Mucosa of stomach (tissue), 1 donor: ENCODE results near the gene LRP5.

Experiments used
- H3K27me3 ChIP-seq: one replicate; pipeline ENCODE4 v1.7.0; 2013; ENCODE audit warnings: mild to moderate bottlenecking, low read length; ENCODE audit not compliant: control insufficient read depth, insufficient read depth
- H3K36me3 ChIP-seq: one replicate; pipeline ENCODE4 v1.7.0; 2013; ENCODE audit warnings: low read length; ENCODE audit not compliant: control insufficient read depth, insufficient read depth
- H3K4me1 ChIP-seq: one replicate; pipeline ENCODE4 v1.7.0; 2013; ENCODE audit warnings: mild to moderate bottlenecking, low read length; ENCODE audit not compliant: control insufficient read depth, insufficient read depth
- H3K4me3 ChIP-seq: one replicate; pipeline ENCODE4 v1.7.0; 2013; ENCODE audit warnings: low read length
- H3K9ac ChIP-seq: one replicate; pipeline ENCODE4 v1.7.0; 2013; ENCODE audit warnings: mild to moderate bottlenecking, low read length, moderate library complexity
- H3K9me3 ChIP-seq: one replicate; pipeline ENCODE4 v1.7.0; 2013; ENCODE audit warnings: mild to moderate bottlenecking, low read length, moderate library complexity; ENCODE audit not compliant: control insufficient read depth
- donor health status: Pancreatic carcinoma.

LRP5 gene

GRCh38 chr11:68373189-68373814 is 60.9 kb downstream of the LRP5 start:
- Histone ChIP-seq H3K27me3 (no peaks in the 10 kb centered on the region), H3K4me3 (no peak overlapping the region), H3K9ac (no peak overlapping the region), H3K36me3 (no peaks in the 10 kb centered on the region), H3K9me3 (no peaks in the 10 kb centered on the region), H3K4me1 (peaks cover 44% of the 10 kb centered on the region)

GRCh38 chr11:68373815-68374501 is 61.6 kb downstream of the LRP5 start:
- H3K4me1 ChIP-seq: peaks cover 47% of the 10 kb centered on the region
- H3K4me3 ChIP-seq: no peak overlapping the region
- no peaks in the 10 kb centered on the region for H3K27me3 ChIP-seq
- no peaks in the 10 kb centered on the region for H3K36me3 ChIP-seq
- peak overlapping the region; percentile 28 for H3K9ac ChIP-seq
- no peaks in the 10 kb centered on the region for H3K9me3 ChIP-seq

- Histone ChIP-seq H3K27me3 (no peaks in the 10 kb centered on the region), H3K9me3 (no peaks in the 10 kb centered on the region), H3K4me3 (no peak overlapping the region), H3K4me1 (peaks cover 53% of the 10 kb centered on the region), H3K36me3 (no peaks in the 10 kb centered on the region), H3K9ac (no peak overlapping the region)
Measured at GRCh38 chr11:68374531-68374930, 62.1 kb downstream of the LRP5 start.

GRCh38 chr11:68375337-68375736 is 62.9 kb downstream of the LRP5 start:
- Histone ChIP-seq H3K27me3 (no peaks in the 10 kb centered on the region), H3K4me3 (no peak overlapping the region), H3K9me3 (no peaks in the 10 kb centered on the region), H3K9ac (no peak overlapping the region), H3K4me1 (peaks cover 54% of the 10 kb centered on the region), H3K36me3 (no peaks in the 10 kb centered on the region)

- Histone ChIP-seq H3K9ac (no peak overlapping the region), H3K4me3 (no peak overlapping the region), H3K27me3 (no peaks in the 10 kb centered on the region), H3K4me1 (peaks cover 54% of the 10 kb centered on the region), H3K9me3 (no peaks in the 10 kb centered on the region), H3K36me3 (no peaks in the 10 kb centered on the region)
Measured at GRCh38 chr11:68375766-68376165, 63.4 kb downstream of the LRP5 start.

GRCh38 chr11:68377389-68377795 is 65.0 kb downstream of the LRP5 start:
- Histone ChIP-seq H3K9ac (no peak overlapping the region), H3K4me3 (no peak overlapping the region), H3K4me1 (peaks cover 65% of the 10 kb centered on the region), H3K27me3 (no peaks in the 10 kb centered on the region), H3K9me3 (no peaks in the 10 kb centered on the region), H3K36me3 (no peaks in the 10 kb centered on the region)

- H3K27me3 ChIP-seq: no peaks in the 10 kb centered on the region
- H3K9ac ChIP-seq: no peak overlapping the region
- no peak overlapping the region for H3K4me3 ChIP-seq
- no peaks in the 10 kb centered on the region for H3K36me3 ChIP-seq
- peaks cover 69% of the 10 kb centered on the region for H3K4me1 ChIP-seq
- H3K9me3 ChIP-seq: no peaks in the 10 kb centered on the region
Measured at GRCh38 chr11:68379206-68379605, 66.8 kb downstream of the LRP5 start.

- Histone ChIP-seq H3K9me3 (no peaks in the 10 kb centered on the region), H3K9ac (no peak overlapping the region), H3K36me3 (peaks cover 2% of the 10 kb centered on the region), H3K4me3 (no peak overlapping the region), H3K27me3 (no peaks in the 10 kb centered on the region), H3K4me1 (peaks cover 55% of the 10 kb centered on the region)
Measured at GRCh38 chr11:68380786-68381622, 68.6 kb downstream of the LRP5 start.

GRCh38 chr11:68381716-68382115 is 69.3 kb downstream of the LRP5 start:
- Histone ChIP-seq H3K4me1 (peaks cover 55% of the 10 kb centered on the region), H3K9me3 (no peaks in the 10 kb centered on the region), H3K36me3 (peaks cover 9% of the 10 kb centered on the region), H3K27me3 (no peaks in the 10 kb centered on the region), H3K4me3 (no peak overlapping the region), H3K9ac (no peak overlapping the region)

GRCh38 chr11:68382358-68382998 is 70.1 kb downstream of the LRP5 start:
- Histone ChIP-seq H3K36me3 (peaks cover 14% of the 10 kb centered on the region), H3K4me3 (no peak overlapping the region), H3K27me3 (no peaks in the 10 kb centered on the region), H3K9me3 (no peaks in the 10 kb centered on the region), H3K4me1 (peaks cover 55% of the 10 kb centered on the region), H3K9ac (no peak overlapping the region)

- H3K9ac ChIP-seq: no peak overlapping the region
- H3K4me1 ChIP-seq: peaks cover 47% of the 10 kb centered on the region
- H3K27me3 ChIP-seq: no peaks in the 10 kb centered on the region
- H3K9me3 ChIP-seq: no peaks in the 10 kb centered on the region
- H3K4me3 ChIP-seq: no peak overlapping the region
- H3K36me3 ChIP-seq: peaks cover 17% of the 10 kb centered on the region
Measured at GRCh38 chr11:68383976-68384501, 71.6 kb downstream of the LRP5 start.
